GM12878 (cell line): Measurements from ENCODE around the gene ANKRD61. TPM values are rescaled to one million over a fixed set of nuclear protein-coding genes. Genes with fewer than 3 reads are reported as not detected.

Experiments used
- ATF7 ChIP-seq: fragments of 450-650 bp; IDR thresholded peaks from 2 replicates; pipeline ENCODE4 v1.6.1; 2016; ENCODE audit warnings: low read depth, mild to moderate bottlenecking
- DPF2 ChIP-seq: fragments of 450-650 bp; IDR thresholded peaks from 2 replicates; pipeline ENCODE4 v1.6.1; 2017; ENCODE audit warnings: mild to moderate bottlenecking
- E2F8 ChIP-seq: fragments of 450-650 bp; IDR thresholded peaks from 2 replicates; pipeline ENCODE4 v1.6.1; 2018; ENCODE audit warnings: mild to moderate bottlenecking, low read depth, moderate library complexity; ENCODE audit not compliant: partially characterized antibody
- EGR1 ChIP-seq, 2 experiments: IDR thresholded peaks; 1 replicate in 1 of 2; 2 replicates in 1 of 2; pipeline ENCODE4 v1.6.1; 2011 to 2012; ENCODE audit warnings: low read depth in 2 of 2, low read length in 2 of 2, borderline replicate concordance in 1 of 2, mild to moderate bottlenecking in 1 of 2, moderate library complexity in 1 of 2
- ESRRA ChIP-seq: IDR thresholded peaks from 2 replicates; pipeline ENCODE4 v1.6.1; 2012; ENCODE audit warnings: mild to moderate bottlenecking, low read length, improper control_type of control experiment
- GABPA ChIP-seq: IDR thresholded peaks from 2 replicates; pipeline ENCODE4 v1.6.1; 2014; ENCODE audit warnings: antibody characterized with exemption, low read depth, mild to moderate bottlenecking, inconsistent platforms
- IRF4 ChIP-seq: IDR thresholded peaks from 2 replicates; pipeline ENCODE4 v1.6.1; 2011; ENCODE audit warnings: low read depth, low read length
- NR2C1 ChIP-seq: fragments of 450-650 bp; IDR thresholded peaks from 2 replicates; pipeline ENCODE4 v1.6.1; 2017; ENCODE audit warnings: antibody characterized with exemption, mild to moderate bottlenecking, moderate library complexity
- POLR2AphosphoS2 ChIP-seq: IDR thresholded peaks from 2 replicates; pipeline ENCODE4 v1.6.1; 2011; ENCODE audit warnings: low read depth, mild to moderate bottlenecking, low read length, improper control_type of control experiment, moderate library complexity
- POLR2AphosphoS5 ChIP-seq: IDR thresholded peaks from 2 replicates; pipeline ENCODE4 v1.6.1; 2011; ENCODE audit warnings: mild to moderate bottlenecking, low read length, inconsistent platforms
- RFX5 ChIP-seq: IDR thresholded peaks from 2 replicates; pipeline ENCODE4 v1.6.1; 2011; ENCODE audit warnings: low read depth, low read length, improper control_type of control experiment
- SMC3 ChIP-seq: IDR thresholded peaks from 2 replicates; pipeline ENCODE4 v1.6.1; 2011; ENCODE audit warnings: low read length, improper control_type of control experiment, borderline replicate concordance
- STAT3 ChIP-seq: IDR thresholded peaks from 2 replicates; pipeline ENCODE4 v1.6.1; 2011; ENCODE audit warnings: low read depth, low read length, improper control_type of control experiment
- TARDBP ChIP-seq: IDR thresholded peaks from 2 replicates; pipeline ENCODE4 v1.6.1; 2016; ENCODE audit warnings: borderline replicate concordance
- ZNF207 ChIP-seq: fragments of 450-650 bp; IDR thresholded peaks from 2 replicates; pipeline ENCODE4 v1.6.1; 2014; ENCODE audit warnings: antibody characterized with exemption, mild to moderate bottlenecking, borderline replicate concordance
- ZNF274 ChIP-seq: IDR thresholded peaks from one replicate; pipeline ENCODE4 v1.8.0; 2011; ENCODE audit not compliant: insufficient read length, insufficient read depth
- ZSCAN29 ChIP-seq: fragments of 450-650 bp; IDR thresholded peaks from 2 replicates; pipeline ENCODE4 v1.6.1; 2017; ENCODE audit warnings: mild to moderate bottlenecking, moderate library complexity
- polyA plus RNA-seq, 11 experiments: library from polyadenylated mRNA; depleted of rRNA in 4 of 11; unstranded in 6 of 11; stranded (reverse) in 5 of 11; fragments of >200 nt; fragmentation: Nextera tagmentation in 4 of 11; fragmentation: Illumina TruSeq in 1 of 11; extraction: Ambion mirVana in 4 of 11; extraction: Trizol in 1 of 11; gene quantifications; 1 replicate in 1 of 11; 2 replicates in 10 of 11; pipeline versions ENCODE4 v1.2.1 to v1.2.3, GENCODE V29; 2011 to 2016; ENCODE audit warnings: inconsistent platforms in 2 of 11, missing spikeins in 2 of 11, low read depth in 1 of 11
- total RNA-seq, 4 experiments: library from RNA; depleted of rRNA in 3 of 4; stranded (reverse); fragments of >200 nt in 3 of 4; fragmentation: Illumina TruSeq in 1 of 4; extraction: Trizol in 1 of 4; gene quantifications; 2 replicates each; pipeline versions ENCODE4 v1.2.1 to v1.2.3, GENCODE V29; 2013 to 2021
- TF ChIP-seq, protein P1 (sequence below): fragments of 450-650 bp; formaldehyde crosslinking; IDR thresholded peaks from 2 replicates; pipeline ENCODE4 v1.5.0; 2022; ENCODE audit warnings: mild to moderate bottlenecking, missing genetic modification characterization
- TF ChIP-seq, protein P2 (sequence below): fragments of 450-650 bp; IDR thresholded peaks from 2 replicates; pipeline ENCODE4 v1.6.1; 2017; ENCODE audit warnings: low read depth, mild to moderate bottlenecking, moderate library complexity

Gene ANKRD61
- total and polyA plus RNA-seq, 10 of the 15 experiments (the other 5 are each of a cell fraction or from before 2014, with no cell fraction given) = 0.11 to 0.64 (median 0.28) TPM

DNA sequence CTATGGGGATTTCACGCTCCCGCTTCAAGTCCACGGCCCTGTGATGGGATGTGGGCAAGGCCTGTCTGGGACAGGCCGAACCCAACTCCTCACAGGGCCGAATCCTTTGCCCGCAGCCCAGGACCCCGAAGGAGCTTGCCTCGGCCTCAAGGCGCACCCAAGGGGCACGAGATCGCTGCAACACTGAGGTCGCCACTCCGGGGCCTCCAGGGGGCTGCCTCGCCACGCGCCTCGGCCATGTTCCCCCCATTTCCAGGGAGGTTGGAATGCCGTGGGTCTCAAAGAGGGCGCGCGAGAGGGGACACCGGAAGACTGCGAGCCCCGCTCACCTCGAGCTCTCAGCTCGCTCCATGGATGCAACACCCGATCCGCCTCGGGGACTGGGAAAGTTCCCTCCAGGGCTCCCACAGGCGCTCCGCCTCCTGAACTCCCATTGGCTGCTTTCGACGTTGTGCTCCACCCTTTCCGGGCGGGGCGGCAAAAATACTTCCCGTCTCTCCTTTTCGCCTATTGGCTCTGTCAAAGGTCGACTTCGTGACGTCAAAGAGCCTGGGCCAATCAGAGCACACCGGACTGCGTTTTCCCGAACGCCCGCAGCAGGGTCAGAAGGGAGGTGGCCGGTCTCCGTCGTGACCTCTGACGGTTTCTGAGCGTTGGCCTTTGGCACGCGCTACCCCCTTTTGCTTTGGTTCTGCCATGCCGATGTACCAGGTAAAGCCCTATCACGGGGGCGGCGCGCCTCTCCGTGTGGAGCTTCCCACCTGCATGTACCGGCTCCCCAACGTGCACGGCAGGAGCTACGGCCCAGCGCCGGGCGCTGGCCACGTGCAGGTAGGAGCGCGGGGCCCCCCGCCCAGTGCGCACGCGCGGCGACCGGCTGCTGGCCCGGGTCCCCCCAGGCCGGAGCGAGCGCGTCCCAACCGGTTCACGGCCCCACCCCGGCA lies 22.2 kb upstream of the ANKRD61 start, which contains the start of the genes AIMP2 and PMS2 (continued):
- TF ChIP-seq, protein P1, sequence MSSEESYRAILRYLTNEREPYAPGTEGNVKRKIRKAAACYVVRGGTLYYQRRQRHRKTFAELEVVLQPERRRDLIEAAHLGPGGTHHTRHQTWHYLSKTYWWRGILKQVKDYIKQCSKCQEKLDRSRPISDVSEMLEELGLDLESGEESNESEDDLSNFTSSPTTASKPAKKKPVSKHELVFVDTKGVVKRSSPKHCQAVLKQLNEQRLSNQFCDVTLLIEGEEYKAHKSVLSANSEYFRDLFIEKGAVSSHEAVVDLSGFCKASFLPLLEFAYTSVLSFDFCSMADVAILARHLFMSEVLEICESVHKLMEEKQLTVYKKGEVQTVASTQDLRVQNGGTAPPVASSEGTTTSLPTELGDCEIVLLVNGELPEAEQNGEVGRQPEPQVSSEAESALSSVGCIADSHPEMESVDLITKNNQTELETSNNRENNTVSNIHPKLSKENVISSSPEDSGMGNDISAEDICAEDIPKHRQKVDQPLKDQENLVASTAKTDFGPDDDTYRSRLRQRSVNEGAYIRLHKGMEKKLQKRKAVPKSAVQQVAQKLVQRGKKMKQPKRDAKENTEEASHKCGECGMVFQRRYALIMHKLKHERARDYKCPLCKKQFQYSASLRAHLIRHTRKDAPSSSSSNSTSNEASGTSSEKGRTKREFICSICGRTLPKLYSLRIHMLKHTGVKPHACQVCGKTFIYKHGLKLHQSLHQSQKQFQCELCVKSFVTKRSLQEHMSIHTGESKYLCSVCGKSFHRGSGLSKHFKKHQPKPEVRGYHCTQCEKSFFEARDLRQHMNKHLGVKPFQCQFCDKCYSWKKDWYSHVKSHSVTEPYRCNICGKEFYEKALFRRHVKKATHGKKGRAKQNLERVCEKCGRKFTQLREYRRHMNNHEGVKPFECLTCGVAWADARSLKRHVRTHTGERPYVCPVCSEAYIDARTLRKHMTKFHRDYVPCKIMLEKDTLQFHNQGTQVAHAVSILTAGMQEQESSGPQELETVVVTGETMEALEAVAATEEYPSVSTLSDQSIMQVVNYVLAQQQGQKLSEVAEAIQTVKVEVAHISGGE (CRISPR knock-in tag) = no peak
- peak; percentile 87 for TF ChIP-seq RFX5
- TF ChIP-seq ZNF207 = peak; percentile 62; the same call in 1 of the 2 replicates
- TF ChIP-seq TARDBP = no peak
- peak; percentile 59 for TF ChIP-seq DPF2
- peak; percentile 93 for TF ChIP-seq NR2C1
- TF ChIP-seq POLR2AphosphoS2 = peak; percentile 59
- TF ChIP-seq IRF4 = no peak
- TF ChIP-seq, protein P2, sequence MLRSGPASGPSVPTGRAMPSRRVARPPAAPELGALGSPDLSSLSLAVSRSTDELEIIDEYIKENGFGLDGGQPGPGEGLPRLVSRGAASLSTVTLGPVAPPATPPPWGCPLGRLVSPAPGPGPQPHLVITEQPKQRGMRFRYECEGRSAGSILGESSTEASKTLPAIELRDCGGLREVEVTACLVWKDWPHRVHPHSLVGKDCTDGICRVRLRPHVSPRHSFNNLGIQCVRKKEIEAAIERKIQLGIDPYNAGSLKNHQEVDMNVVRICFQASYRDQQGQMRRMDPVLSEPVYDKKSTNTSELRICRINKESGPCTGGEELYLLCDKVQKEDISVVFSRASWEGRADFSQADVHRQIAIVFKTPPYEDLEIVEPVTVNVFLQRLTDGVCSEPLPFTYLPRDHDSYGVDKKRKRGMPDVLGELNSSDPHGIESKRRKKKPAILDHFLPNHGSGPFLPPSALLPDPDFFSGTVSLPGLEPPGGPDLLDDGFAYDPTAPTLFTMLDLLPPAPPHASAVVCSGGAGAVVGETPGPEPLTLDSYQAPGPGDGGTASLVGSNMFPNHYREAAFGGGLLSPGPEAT = peak; percentile 59; the same call in 1 of the 2 replicates
- TF ChIP-seq STAT3 = no peak
- TF ChIP-seq GABPA = peak; percentile 82
- peak; percentile 22; the same call in 1 of the 2 replicates for TF ChIP-seq SMC3
- no peak for TF ChIP-seq ZSCAN29
- no peak for TF ChIP-seq ESRRA
- TF ChIP-seq ZNF274 = no peak
- no peak for TF ChIP-seq ATF7
- peak; percentile 94 for TF ChIP-seq POLR2AphosphoS5
- TF ChIP-seq E2F8 = no peak
- TF ChIP-seq EGR1 (IDR thresholded peaks at IDR 0.05; ENCODE audit: borderline replicate concordance in 1 of 2, low read depth in 2 of 2, low read length in 2 of 2) = no peak
